Activated T-cell treated with anti-CD3 and anti-CD28 coated beads, Interleukin-2, amount 50 U/mL, for 72 hours (primary cell): ENCODE measurements around the gene KANK3. TPM values are rescaled to one million over a fixed set of nuclear protein-coding genes. Genes with fewer than 3 reads are reported as not detected.
A peak's percentile ranks its signal among the peaks of the same experiment; 100 is the strongest.
"Not testable (repeated sequence)": the region's sequence is repeated elsewhere in the genome, so short reads cannot be mapped to it uniquely, and the experiment has no call there.

Source experiments
- ATAC-seq, 2 donors: fragments of 150-1000 bp; cut with Tn5 transposase; replicated peaks in 1 of 2; 2 replicates each; pipeline ENCODE4 v1.10.0; 2021; ENCODE audit warnings: moderate library complexity in 2 of 2, mild to moderate bottlenecking in 1 of 2
- DNase-seq, 2 donors: peaks; one replicate each; pipeline ENCODE4 v3.0.0; 2021 to 2022; ENCODE audit warnings: mixed read lengths in 1 of 2
- H3K27ac Mint-ChIP-seq: one replicate; pipeline ENCODE4 v1.8.0; 2022; ENCODE audit warnings: mild to moderate bottlenecking, moderate library complexity, mixed read lengths
- H3K27me3 Mint-ChIP-seq: one replicate; pipeline ENCODE4 v1.8.0; 2022; ENCODE audit warnings: low read depth, mixed read lengths
- H3K36me3 Mint-ChIP-seq, 2 donors: one replicate each; pipeline ENCODE4 v1.8.0; 2022; ENCODE audit warnings: mixed read lengths in 2 of 2, mild to moderate bottlenecking in 1 of 2; ENCODE audit not compliant: insufficient read depth in 2 of 2
- H3K4me1 Mint-ChIP-seq: one replicate; pipeline ENCODE4 v1.8.0; 2022; ENCODE audit warnings: low read depth, mixed read lengths
- H3K4me3 Mint-ChIP-seq, 2 donors: one replicate each; pipeline ENCODE4 v1.8.0; 2022; ENCODE audit warnings: mild to moderate bottlenecking in 2 of 2, mixed read lengths in 2 of 2, moderate library complexity in 2 of 2
- H3K9me3 Mint-ChIP-seq, 2 donors: one replicate each; pipeline ENCODE4 v1.8.0; 2022; ENCODE audit warnings: mixed read lengths in 2 of 2
- total RNA-seq, 2 donors: library from RNA; stranded (reverse); gene quantifications; one replicate each; pipeline ENCODE4 v1.2.3, GENCODE V29; 2022

The KANK3 gene
- total RNA-seq, 2 donors from 2014 or later: 0.99 to 1.6 TPM

GRCh38 chr19:8276508-8276907 is 66.6 kb downstream of the KANK3 start:
- H3K27ac Mint-ChIP-seq, H3K4me1 Mint-ChIP-seq, H3K4me3 Mint-ChIP-seq, H3K9me3 Mint-ChIP-seq, DNase-seq, H3K27me3 Mint-ChIP-seq, H3K36me3 Mint-ChIP-seq: not testable (repeated sequence)
- ATAC-seq: peak; percentile 43 to 60

Other genes with a start within 250 kb of the KANK3 start
- not detected for gene FBN3, start 193.7 kb downstream of the KANK3 start, total RNA-seq
- 10 to 100 TPM; 23.2 to 29.5 TPM for gene CERS4, start 133.9 kb downstream of the KANK3 start, total RNA-seq
- gene CD320, start 34.9 kb downstream of the KANK3 start, total RNA-seq: 10 to 100 TPM; 32.0 to 38.9 TPM
- 10 to 100 TPM; 59.4 to 62.5 TPM for gene NDUFA7, start 21.9 kb downstream of the KANK3 start, total RNA-seq
- gene RPS28, start 21.8 kb downstream of the KANK3 start, total RNA-seq: 1,000 to 10,000 TPM; 2,463 to 2,605 TPM
- 1 to 10 TPM in 1 of 2 donors, under 1 TPM in 1; 0.89 to 5.0 TPM for gene ANGPTL4, start 20.9 kb upstream of the KANK3 start, total RNA-seq
- gene RAB11B, start 47.1 kb upstream of the KANK3 start, total RNA-seq: 10 to 100 TPM; 68.8 to 69.2 TPM
- gene MARCHF2, start 70.0 kb upstream of the KANK3 start, total RNA-seq: 10 to 100 TPM; 12.1 to 13.0 TPM
- gene HNRNPM, start 101.7 kb upstream of the KANK3 start, total RNA-seq: 100 to 1,000 TPM; 168 to 183 TPM
- gene PRAM1, start 159.4 kb upstream of the KANK3 start, total RNA-seq: 1 to 10 TPM; 1.3 to 1.9 TPM
- 10 to 100 TPM; 25.7 to 29.9 TPM for gene ZNF414, start 170.9 kb upstream of the KANK3 start, total RNA-seq
- 10 to 100 TPM; 23.3 to 54.1 TPM for gene MYO1F, start 234.2 kb upstream of the KANK3 start, total RNA-seq